ENCODE data around the gene LMBR1.
"Not testable (repeated sequence)": the region's sequence is repeated elsewhere in the genome, so short reads cannot be mapped to it uniquely, and the experiment has no call there.

LMBR1 gene, protein sequence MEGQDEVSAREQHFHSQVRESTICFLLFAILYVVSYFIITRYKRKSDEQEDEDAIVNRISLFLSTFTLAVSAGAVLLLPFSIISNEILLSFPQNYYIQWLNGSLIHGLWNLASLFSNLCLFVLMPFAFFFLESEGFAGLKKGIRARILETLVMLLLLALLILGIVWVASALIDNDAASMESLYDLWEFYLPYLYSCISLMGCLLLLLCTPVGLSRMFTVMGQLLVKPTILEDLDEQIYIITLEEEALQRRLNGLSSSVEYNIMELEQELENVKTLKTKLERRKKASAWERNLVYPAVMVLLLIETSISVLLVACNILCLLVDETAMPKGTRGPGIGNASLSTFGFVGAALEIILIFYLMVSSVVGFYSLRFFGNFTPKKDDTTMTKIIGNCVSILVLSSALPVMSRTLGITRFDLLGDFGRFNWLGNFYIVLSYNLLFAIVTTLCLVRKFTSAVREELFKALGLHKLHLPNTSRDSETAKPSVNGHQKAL

DNA sequence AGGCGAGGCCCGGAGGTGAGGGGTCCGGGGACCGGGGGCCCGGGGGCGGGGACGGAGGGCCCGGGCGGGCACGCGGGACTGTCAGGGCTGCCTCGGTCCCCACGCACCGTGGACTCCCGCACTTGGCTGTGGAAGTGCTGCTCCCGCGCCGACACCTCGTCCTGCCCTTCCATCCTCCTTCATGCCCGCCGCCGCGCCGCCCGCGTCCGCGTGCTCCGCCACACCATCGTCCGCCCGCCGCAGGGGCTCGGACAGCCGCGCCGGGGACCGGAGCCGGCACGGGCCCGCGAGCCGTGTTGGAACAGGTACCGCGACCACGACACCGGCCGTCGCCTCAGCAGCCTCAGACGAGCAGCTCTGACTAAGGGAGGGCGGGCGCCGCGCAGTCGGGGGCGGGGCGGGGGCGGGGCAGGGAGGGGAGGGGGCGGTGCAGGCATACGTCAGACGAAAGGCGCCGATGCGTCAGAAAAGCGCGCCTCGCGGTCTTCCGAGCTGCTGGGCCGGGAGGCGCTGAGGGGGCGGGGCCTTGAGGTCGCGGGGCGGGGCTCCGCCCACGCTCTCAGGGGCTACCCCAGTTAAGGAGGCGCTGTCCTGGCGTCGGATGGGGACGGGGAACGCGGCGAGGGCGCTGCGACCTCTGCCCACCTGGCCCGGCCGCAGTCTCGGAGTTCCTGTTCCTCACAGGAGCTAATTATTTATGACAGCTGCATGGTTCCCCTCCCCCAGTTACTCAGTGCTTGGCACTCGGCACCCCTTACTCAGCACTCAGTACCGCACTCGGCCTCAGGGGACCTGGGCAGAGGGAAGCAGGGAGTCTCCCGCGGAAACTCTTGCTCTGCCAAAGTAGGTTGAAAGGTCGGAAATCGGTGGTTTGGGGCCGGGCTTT, at the start of gene LMBR1:
Gene LMBR1, minus strand, starts transcription at position 363 of the 886 bp plus-strand sequence. Its CDS starts 190 bp downstream, at position 173.
- DNase-seq (ENCODE audit: low spot score): peak; percentile 98

DNA sequence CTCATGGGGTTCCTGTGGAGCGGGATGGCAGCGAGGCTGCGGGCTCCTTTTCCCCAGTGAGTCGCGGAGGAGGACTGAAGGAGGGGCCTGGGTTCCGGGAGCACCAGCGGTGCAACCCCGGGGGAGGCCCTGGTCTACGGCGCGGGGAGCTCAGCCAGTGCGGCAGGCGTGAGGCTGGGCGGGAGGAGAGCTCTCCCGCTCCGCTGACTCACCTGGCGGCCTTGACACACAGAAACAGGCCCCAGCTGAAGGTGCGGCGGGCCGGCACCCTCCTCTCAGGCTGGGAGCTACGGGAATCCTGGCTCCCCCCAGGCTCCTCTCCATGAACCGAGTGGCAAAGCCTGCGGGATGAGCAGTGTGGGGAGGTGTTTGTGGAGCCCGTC, 49.7 kb upstream of the LMBR1 start:
- DNase-seq (ENCODE audit: low spot score): no peak

DNA sequence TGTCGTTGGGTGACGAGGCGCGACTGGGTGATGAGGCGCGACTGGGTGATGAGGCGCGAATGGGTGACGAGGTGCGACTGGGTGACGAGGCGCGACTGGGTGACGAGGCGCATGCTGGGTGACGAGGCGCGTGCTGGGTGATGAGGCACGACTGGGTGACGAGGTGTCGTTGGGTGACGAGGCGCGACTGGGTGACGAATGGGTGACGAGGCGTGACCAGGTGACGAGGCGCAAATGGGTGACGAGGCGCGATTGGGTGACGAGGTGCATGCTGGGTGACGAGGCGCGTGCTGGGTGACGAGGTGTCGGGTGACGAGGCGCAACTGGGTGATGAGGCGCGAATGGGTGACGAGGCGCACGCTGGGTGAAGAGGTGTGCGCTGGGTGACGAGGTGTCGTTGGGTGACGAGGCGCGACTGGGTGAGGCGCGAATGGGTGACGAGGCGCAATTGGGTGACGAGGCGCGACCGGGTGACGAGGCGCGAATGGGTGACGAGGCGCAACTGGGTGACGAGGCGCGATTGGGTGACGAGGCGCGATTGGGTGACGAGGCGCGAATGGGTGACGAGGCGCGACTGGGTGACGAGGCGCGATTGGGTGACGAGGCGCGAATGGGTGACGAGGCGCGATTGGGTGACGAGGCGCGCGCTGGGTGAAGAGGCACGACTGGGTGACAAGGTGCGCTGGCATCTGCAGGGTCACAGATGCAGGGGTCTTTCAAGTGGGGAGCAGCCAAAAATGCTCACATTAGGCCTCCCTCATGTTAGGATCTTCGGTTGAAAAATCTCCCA, 48.6 kb upstream of the LMBR1 start:
- DNase-seq (ENCODE audit: low spot score): no peak

DNA sequence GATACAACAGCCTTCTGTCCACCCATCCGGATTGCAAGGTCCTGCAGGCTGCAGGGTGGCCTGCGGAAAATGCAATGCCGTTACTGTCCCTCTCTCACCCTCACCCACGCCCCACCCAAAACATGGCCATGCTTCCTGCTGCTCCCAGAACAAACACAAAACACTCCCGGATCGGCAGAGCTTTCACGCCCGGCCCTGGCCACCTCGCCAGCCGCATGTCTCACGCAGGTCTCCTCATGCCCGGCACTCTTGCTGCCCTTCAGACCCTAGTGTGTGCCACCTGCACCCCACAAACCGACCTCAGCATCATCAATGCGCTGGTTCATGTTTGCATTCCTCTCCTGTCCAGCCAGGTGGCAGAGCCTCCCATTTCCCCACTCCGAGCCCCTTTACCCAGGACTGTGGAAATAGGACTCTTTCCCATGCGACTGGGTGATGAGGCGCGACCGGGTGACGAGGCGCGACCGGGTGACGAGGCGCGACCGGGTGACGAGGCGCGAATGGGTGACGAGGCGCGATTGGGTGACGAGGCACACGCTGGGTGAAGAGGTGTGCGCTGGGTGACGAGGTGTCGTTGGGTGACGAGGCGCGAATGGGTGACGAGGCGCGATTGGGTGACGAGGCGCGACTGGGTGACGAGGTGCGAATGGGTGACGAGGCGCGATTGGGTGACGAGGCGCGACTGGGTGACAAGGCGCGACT, 47.6 kb upstream of the LMBR1 start:
- DNase-seq (ENCODE audit: low spot score): no peak

DNA sequence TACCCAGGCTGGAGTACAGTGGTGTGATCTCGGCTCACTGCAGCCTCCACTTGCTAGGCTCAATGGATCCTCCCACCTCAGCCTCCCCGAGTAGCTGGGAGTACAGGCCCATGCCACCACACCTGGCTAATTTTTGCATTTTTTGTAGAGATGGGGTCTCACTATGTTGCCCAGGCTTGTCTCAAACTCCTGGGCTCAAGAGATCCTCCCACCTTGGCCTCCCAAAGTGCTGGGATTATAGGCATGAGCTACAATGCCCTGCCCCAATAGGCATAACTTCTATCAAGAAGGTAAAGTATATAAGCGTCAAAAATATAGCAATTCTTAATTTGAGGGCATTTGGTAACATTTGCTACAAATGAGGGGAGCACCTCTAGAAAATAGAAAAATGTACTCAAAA, 43.8 kb upstream of the LMBR1 start:
- not testable (repeated sequence) for DNase-seq (ENCODE audit: low spot score)

DNA sequence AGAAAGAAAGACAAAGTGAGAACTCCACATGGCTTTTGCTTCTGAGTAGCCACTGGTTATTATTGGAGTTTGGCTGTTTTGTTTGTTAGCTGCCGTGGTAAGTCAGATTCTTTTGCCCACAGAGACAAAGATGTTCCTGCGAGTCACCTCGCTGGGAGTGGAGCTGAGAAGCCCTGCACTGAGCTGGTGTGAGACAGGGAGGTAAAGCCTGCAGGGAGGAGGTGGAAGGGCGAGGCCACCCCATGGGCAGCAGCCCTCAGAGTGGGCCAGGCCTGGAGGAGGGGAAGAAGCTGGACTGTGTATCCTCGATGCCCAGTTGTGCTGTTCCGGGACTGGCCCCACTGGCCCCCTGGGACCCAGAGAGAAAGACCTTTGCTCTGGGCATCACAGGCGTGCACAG, 42.3 kb upstream of the LMBR1 start:
- DNase-seq (ENCODE audit: low spot score): no peak

DNA sequence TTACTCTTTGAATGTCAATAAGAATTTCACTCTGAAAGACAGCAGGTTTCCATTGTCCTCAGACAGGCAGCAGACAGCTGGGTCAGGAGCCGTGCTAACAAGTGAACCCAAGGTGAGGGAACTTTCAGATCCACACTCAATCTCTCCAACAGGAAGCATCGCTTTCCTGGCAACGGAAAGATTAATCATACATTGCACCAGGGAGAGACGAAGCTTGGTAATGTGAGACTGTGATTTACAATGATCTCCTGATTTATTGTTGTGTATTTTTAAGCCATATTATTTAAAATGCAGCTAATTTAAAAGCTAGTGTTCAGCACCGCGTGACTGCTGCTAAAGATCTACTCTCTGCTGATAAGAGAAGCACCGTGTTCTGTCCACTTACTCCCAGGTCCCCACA, 39.0 kb upstream of the LMBR1 start:
- DNase-seq (ENCODE audit: low spot score): no peak

DNA sequence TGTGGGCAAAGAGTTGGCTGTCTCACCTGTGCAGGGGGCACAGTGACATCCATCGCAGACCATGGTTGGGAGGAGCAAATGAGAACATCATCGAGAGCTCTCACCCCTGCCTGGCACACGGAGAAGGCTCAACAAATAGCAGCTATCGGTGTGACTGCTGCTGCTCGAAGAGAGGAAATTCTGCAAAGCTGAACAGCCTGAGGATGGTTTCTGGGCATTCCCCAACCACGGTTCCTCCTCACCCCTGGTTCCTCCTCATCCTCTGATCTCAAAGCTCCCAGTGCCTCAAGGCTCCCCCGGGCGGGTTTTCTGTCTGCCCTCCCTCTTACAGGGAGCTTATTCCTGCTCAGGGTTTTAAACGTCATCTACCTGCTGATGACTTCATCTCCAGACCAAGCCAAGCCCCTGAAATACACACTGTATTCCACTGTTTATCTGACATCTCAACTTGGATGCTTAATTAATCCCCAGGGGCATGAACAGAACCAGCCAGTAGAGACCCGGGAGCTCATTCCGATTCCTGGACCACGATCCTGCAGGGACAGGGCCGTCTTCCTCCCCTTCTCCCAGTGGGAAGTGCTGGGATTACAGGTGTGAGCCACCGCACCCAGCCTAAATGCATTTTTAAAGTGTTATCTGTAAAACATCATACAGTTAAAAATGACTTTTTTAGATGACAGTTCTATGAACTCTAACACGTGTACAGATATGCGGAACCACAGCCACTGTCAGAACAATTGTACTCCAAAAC, 37.0 kb upstream of the LMBR1 start:
- DNase-seq (ENCODE audit: low spot score): no peak

DNA sequence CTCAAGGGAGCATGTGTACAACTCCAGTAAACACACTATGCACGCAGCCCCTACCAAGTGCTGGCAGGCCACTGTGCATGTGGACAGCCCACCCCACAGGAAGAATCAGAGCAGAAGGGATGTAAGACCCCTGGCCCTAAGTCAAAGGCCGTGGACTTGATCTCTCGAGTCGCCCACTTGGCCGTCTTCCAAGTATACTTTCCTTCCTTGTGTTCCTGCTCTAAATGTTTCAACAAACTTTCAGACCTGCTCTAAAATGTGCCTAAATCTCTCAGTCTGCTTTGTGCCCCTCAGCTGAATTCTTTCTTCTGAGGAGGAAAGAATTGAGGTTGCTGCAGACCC, 35.4 kb upstream of the LMBR1 start:
- DNase-seq (ENCODE audit: low spot score): no peak

DNA sequence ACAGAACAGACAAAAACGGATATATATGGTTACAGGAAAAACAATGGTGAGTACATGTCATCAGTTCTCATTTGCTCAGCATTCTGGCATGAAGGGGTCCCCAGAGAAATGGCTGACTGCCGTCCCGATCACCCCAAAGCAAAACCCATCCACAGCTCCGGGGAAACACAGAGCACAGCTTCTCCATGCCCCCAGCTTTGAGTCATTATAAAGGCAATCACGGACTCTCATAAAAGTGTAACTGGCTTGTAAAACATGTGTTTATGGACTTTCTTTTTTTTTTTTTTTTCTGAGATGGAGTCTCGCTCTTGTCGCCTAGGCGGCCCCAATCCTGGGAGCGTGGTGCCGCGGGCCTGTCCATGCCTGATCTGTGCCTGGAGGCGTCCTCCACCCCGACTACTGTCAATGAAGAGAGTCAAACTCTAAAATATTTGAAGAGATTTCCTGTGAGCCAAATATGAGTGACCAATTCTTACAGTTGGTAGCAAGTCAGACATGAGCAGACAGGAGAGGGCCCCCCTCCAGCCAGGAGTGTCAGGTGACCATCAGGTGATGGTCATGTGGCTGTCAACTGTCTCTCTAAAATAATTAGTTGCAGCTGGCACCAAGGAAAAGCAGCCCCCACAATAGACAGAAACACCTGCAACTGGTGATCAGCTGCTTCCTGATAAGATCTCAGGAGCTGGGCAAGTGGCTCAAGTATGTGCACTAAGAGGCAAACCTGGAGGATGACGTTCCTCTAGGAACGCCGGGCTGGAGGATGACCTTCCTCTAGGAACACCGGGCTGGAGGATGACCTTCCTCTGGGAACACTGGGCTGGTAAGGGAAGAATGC, 34.8 kb upstream of the LMBR1 start:
- no peak for DNase-seq (ENCODE audit: low spot score)

DNA sequence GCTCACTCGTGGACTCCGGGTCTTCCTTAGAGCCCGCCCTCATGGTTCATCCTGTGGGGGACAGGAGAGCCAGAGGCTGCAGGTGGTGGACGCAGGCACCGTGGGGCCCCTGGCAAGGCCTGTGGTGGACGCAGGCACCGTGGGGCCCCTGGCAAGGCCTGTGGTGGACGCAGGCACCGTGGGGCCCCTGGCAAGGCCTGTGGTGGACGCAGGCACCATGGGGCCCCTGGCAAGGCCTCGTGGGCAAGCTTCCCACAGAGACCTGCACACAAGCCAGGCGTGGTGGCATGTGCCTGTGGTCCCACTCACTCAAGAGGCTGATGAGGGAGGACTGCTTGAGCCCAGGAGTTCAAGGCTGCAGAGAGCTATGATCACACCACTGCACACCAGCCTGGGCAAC, 32.8 kb upstream of the LMBR1 start:
- DNase-seq (ENCODE audit: low spot score): peak; percentile 16

DNA sequence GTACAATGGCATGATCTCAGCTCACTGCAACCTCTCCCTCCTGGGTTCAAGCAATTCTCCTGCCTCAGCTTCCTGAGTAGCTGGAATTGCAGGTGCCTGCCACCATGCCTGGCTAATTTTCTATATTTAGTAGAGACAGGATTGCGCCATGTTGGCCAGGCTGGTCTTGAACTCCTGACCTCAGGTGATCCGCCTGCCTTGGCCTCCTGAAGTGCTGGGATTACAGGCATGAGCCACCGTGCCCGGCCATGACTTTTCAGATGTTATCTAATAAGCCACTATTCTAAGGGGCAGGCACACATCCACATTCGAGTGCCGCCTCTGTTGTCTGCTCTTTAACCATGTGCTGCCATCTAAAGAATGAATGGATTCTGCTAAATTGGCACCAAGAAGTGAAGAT, 29.3 kb upstream of the LMBR1 start:
- not testable (repeated sequence) for DNase-seq (ENCODE audit: low spot score)

DNA sequence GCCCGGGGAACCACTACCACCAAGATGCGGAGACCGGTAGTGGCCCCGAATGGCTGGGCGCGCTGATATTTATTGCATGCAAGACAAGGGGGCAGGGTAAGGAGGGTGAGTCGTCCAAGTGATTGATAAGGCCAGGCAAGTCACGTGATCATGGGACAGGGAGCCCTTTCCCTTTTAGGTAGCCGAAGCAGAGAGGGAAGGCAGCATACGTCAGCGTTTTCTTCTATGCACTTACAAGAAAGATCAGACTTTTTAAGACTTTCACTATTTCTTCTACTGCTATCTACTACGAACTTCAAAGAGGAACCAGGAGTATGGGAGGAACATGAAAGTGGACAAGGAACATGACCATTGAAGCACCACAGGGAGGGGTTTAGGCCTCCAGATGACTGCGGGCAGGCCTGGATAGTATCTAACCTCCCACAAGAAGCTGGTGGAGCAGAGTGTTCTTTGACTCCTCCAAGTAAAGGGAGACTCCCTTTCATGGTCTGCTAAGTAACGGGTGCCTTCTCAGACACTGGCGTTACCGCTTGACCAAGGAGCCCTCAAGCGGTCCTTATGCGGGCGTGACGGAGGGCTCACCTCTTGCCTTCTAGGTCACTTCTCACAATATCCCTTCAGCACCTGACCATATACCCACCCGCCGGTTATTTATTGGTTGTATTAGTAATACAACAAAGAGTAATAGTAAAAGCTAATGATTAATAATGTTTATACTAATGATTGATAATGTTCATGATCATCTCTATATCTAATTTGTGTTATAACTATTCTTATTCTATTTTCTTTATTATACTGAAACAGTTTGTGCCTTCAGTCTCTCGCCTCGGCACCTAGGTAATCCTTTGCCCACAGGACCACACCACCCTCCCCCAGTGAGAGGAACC, 27.7 kb upstream of the LMBR1 start:
- not testable (repeated sequence) for DNase-seq (ENCODE audit: low spot score)

DNA sequence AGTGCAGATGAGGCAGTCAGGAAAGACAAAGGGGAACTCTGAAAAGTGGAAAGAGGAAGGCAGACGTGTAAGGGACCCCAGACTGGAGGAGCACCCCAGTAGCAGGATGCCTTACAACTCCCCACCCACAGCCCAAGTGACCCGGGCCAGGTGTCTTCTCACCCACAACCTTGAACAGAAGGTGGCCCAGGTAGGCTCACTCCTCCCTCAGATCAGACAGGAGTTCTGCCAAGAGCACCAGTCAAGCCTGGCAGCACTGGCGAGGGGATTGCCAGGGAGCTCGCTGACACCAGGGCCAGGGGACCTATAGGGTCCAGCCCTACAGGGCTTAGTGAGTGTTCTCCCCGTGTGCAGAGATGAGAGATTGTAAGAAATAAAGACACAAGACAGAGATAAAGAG, 27.1 kb upstream of the LMBR1 start:
- peak; percentile 11 for DNase-seq (ENCODE audit: low spot score)

DNA sequence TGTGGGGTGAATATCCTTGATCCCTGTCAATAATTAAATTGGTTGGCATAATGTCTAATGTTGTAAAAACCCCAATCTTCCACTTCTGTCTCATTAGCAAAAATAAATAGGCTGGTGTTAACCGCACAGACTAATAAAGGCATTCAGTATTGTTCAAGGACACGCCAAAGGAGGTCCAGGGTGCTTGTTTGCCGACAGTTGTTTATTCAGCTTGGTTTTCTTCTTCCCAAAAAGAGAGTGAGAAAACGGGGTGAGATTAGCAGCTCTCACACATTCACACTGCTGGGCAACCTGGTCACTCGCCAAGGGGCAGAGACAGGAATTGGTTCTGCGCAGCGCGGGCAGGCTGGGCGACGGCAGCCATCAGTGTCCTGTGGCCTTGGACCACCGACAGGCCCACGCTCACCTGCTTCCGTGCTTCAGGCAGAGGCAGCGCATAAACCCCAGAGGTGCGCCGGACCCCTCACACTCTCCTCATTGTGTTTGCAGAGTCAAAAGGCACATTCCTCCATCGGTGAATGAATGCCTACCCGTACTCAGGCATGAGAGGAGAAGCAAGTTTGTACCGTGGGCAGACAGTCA, 26.2 kb upstream of the LMBR1 start:
- peak; percentile 27 for DNase-seq (ENCODE audit: low spot score)

DNA sequence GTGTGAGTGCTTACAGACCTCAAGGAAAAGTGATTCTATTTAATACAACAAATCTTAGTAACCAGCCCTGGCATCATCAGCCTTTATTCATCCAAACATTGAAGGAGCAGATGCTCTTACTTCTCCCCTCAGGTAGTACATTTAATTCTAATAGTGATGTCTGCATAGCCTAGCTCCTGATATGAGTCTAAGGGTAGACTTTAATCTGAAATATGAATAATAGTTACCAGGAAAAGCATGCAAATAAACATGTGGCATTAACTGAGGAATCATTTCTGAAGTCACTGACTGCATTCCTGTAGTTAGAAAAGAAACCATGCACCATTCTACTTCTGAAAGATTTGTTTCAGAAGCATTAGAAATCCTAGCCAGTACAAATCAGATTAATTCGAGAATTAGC, 25.7 kb upstream of the LMBR1 start:
- DNase-seq (ENCODE audit: low spot score): no peak

DNA sequence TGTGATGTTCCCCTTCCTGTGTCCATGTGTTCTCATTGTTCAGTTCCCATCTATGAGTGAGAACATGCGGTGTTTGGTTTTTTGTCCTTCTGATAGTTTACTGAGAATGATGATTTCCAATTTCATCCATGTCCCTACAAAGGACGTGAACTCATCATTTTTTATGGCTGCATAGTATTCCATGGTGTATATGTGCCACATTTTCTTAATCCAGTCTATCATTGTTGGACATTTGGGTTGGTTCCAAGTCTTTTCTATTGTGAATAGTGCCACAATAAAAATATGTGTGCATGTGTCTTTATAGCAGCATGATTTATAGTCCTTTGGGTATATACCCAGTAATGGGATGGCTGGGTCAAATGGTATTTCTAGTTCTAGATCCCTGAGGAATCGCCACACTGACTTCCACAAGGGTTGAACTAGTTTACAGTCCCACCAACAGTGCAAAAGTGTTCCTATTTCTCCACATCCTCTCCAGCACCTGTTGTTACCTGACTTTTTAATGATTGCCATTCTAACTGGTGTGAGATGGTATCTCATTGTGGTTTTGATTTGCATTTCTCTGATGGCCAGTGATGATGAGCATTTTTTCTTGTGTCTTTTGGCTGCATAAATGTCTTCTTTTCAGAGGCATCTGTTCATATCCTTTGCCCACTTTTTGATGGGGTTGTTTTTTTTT, 16.7 kb upstream of the LMBR1 start:
- not testable (repeated sequence) for DNase-seq (ENCODE audit: low spot score)

DNA sequence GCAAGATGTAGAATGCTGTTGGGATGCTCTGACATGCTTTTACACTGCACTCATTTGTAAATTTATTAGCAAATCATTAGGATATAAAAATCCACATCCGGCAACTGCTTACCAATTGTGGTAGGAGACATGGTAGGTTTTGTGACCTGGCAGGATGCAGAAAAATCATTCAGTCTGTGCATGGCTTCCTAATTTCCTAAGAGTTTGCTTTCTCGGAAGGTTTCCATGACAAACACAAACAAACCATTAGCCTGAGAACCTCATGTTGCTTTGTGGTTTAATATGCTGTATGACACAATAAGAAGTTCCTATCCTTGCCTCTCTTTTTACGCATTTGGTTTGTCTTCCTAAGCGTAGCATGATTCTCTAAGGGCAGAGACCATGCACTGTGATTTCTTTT, 14.7 kb upstream of the LMBR1 start:
- no peak for DNase-seq (ENCODE audit: low spot score)
